NCI-H774 (cell line): ENCODE measurements around the gene PHETA1.
A peak's percentile ranks its signal among the peaks of the same experiment; 100 is the strongest.

Experiments used
- DNase-seq: peaks from one replicate; lab custom pipeline; 2025; lab: John Stamatoyannopoulos, UW

Gene PHETA1

DNA sequence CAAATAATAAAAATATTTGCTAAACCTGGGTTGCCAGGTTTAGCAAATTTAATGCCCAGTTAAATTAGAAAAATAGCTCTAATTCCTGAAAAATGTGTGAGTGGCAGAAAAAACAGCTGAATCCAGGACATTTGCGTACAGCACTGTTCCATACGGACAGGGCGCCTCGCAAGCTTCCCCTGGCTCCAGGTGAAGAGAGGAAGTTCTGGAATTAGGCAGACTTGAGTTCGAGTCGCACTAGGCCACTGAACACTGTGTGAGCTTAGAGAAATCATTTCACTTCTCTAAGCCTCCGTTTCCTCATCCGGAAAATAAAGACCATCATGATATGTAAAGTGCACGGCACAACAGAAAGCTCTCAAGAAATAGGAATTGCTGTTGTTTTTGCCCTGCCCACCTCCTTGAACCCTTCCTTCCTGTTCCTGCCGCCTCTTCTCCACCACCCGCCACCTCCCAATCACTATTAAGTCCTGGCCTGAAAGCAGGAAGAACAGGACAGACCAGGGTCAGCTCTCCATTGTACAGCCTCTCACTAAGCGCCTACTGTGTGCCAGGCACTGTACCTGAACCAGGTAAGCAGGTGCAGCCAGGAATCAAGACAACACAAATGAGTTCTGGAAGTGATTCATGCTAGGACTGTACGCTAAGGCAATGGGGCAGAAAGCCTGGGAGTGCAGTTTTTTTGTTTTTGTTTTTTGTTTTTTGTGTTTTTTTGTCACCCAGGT, 763 bp upstream of the PHETA1 start:
- DNase-seq, result peak; percentile 7

DNA sequence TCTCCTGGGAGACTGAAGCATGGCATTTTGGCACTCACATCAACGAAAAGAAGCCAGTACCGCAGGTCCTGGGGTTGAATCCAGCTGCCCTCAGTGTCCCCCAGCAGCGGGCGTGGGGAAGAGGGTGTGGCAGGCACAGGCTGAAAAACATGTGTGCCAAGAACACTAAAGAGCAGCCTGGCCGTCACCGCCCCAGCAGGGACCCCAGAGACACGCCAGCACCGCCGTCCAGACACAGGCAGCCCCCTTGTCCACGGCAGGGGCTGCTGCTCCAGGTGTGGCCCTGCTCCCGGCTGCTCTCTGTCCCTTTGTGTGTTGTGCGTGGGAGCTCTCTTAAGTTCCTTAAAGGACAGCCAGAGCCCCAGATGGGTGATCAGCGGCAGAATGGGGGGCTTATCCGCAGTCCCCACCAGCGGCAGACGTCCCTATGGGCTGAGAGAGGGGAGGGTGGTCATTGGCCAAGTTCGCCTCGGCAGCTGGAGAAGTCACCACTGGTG, 556 bp downstream of the PHETA1 start:
- DNase-seq, result no peak

DNA sequence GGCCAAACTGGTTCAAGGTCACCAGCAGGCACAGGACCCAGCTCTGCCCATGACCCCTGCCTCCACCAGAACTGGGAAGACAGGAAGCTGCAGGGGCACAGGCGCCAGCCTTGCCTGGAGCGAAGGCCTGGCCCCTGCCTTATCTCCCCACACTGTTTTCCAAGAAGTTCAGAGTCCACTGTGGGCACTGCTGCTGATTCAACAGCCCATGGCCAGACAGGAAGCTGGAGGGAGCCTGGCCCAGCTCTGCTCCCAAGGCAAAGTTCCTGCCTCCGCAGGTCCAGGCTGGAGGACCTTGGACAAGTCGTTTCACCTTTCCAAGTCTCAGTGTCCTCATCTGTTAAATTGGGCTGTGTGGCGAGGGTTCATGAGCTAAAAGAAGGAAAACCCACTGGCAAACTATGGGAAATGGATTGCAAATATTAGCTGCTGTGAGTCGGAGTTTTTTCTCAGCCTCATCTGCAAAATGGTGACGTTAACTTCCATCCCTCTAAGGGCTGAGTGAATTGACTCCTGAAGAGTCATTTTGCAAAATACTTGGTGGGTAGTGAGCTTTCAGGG, 1.2 kb downstream of the PHETA1 start:
- DNase-seq, result no peak

DNA sequence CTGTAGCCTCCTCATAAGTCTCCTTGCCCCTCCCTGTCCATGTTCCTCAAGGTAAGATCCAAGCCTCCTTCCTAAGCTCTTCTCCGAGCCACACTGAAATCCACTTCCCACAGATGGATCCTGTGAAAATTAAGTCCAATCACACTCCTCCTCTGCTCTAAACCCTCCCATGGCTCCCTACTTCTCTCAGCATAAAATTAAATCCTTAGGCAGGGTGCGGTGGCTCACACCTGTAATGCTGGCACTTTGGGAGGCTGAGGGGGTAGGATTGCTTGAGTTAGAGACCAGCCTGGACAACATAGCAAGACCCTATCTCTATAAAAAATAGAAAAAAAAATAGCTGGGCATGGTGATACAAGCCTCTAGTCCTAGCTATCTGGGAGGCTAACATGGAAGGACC, 2.3 kb downstream of the PHETA1 start:
- DNase-seq, result no peak

DNA sequence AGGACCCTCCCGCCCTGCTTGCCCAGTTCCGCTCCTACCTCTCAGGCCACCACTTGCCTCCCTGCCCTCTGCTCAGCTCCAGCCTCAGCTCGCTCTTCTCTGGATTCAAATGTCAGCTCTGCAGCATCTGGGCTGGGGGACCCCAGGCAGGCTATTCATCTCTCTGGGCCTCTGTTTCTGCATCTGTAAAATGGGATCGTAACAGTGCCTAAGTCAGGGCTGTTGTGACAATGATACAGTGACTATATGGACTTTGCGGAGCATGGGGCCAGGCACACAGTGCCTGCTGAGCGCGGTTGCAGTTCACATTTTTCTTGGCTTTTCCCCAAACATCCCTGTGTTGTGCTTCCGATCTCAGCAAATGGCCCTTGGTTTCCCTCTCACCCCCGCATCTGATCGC, 2.8 kb downstream of the PHETA1 start:
- DNase-seq, result no peak

DNA sequence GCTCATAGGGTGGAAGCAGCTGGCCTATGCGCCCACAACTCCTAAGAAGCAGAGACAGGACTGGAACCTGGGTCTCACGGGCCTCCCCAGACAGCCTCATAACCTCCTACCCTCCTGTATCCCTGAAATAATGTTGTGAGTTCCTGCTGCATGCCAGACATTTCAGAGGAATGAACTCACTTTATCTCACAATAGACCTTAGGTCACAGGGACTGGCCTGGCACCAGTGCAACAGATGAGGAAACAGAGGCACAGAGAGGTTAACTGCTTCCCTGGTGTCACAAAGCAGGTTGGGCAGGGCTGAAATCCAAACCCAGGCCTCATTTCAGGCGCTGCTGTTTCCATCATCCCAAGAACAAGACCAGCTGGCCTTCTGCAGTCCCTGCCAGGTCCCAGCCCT, 5.3 kb downstream of the PHETA1 start:
- no peak for DNase-seq

DNA sequence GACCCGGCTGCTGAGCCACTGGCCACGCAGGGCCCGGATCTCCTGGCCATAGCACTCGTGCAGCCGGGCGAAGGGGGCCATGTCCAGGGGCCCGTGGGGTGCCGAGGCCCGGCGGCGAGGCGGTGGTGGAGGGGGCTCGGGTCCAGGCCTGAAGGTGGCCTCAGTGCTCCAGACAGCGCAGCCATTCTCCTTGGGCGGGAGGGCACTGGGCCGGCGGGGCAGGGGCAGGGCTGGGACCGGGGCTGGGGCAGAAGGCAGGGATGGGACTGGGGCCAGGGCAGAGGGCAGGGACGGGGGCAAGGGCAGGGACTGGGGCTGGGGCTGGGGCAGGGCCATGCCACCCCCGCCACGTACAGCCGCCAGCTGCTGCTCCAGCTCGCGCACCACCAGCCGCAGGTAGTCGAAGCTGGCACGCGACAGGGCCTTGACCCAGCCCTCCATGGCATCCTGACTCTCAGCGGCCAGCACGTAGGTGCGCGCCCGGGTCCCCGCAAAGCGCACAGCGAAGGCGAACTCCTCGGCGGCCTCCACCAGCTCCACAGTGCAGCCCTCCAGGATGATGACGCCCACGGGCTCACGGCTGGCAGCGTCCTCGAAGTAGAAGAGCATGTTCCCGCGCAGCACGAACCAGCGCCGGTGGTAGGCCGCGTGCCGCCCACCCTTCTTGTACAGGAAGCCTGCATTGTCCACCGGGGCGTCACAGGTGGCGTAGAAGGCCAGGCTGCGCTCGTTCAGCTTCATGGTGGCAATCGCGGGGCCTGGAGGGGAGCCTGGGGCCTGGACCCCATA, 6.0 kb downstream of the PHETA1 start:
- DNase-seq, result no peak

DNA sequence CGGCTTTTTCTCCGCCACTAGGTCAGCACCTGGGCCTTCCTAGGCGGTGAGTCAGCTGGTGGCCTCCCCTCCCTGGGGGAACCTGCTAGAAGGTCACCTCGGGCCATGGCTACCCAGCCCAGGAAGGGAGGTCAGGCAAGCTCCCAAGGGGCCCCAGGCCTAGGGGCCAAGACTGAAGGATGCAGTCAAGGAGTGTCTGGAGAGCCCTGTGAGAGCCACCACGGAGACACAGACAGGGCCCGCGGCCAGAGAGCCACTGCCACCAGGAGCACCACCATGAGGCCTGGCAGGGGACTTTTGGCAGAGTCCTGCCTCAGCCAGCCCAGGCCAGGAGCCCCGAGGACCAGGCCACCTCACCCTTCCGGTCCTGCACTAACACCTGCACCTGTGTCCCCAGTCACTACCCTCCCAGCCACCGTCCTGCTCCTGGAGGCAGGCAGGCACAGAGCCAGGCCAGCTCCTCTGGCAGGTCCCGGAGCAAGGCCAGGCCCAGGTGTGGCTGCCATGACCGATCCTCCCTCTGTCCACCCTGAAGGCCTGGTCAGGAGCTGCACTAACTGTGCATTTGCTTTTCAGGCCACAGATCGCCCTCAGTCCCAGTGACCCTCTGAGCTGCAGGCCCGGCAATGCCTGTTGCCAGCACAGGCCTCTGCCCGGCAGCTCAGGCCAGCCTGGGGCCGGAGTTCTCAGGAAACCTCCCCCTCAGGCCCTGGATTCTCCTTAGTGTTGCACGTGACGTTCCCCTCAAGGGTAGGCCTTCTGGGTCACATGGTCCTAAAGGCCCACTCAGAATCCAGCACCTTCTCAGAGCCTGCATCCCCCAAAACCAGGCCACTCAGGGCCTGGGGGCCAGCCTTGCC, 6.9 kb downstream of the PHETA1 start:
- no peak for DNase-seq

DNA sequence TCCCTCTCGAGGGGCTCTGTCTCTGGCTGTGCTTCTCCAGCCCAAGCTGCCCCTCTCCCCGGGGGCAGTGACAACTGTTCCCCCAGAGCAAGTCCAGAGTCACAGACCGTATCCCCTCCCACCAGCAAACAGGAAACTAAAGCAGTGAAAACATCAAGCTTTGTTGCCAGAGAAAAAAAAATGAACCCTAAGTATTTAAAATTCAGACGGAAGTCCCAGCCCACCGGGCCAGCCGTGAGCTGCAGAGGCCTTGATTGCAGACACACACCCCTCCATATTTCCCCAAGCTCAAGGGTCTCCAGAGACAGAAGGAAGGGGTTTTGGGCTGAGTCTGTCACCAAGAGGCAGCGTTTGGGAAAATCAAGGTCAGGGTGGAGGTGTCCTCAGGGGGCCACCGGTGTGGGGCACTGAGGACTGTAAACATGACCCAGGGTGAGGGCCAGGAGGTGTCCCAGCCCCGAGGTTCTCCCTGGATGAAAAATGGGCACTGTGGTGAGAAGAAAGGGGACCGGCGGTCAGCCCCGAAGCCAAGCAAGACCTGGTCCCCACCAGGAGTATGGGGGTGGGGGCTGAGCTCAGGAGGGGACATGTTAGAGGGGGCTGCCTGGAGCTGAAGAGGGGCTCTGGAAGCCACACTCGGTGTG, 7.7 kb downstream of the PHETA1 start:
- DNase-seq, result no peak

DNA sequence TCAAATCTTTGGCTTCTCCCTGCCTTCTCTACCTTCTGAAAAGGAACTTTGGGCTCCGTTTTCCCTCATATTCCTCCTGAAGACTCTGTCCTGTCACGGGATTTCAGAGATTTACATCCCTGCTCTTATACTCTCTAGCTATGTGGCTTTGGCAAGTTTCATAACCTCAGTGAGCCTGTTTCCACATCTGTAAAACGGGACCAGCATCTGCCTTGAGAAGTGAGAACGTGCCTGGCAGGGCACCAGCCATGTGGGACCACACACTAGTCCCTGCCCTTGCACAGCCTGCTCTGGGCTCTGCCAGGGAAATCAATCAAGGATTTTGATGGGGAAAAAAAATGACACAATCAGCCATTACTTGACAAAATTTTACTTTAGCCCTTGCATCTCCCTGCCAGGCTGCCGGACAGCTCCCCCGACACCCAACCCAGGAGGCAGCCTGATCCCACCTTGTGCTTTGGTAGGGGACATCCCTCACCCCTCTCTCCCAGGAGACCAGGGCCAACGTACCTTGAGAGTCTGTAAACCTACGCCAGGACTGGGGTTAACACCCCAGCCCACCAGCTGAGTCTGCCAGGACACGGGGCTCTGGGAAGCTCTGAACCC, 8.5 kb downstream of the PHETA1 start:
- no peak for DNase-seq

DNA sequence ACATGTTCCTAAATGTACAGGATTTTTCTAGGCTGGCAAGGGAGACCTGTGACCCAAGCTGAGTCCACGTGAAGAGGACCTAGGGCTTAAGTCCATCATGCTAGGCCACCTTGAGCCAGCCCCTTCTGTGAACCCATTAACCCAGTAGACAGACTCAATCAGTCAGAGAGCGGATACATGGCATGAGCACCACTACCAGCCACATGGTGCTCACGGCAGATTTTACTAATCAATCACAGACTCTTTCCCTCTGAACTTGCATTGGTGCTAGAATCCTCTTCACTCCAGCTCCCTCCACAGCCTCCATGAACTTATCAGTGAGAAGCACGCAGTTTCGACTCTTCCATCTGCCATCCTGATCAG, 9.0 kb downstream of the PHETA1 start:
- DNase-seq, result no peak

DNA sequence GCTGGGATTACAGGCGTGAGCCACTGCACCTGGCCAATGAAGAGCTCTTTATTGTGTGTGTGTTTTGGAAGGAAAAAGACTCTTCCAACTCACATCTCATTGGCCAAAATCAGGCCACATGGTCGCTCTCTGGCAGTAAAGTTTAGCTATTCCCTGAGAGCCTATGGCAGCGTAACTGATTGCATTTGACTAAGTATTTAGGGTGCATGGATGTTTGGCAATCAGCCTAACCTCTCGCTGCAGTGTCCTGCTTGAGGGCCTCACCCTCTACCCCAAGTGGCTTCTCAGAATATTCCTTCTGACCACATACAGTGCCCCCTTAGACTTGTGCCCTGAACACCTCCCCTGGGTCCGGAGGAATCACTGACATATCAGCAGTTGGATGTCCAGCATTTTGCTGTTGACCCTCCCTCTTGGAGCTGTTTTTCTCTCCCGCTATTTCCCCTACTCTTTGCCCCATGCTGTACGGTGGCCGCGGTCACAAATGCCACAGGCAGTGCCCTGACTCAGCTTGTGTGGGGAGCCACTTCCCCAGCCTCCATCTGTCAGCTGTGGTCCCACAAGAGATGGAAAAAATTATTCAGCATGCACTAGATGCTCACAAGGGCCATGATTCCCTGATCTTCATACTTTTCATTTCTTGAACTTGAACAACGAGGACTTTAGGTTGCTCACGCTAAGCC, 9.5 kb downstream of the PHETA1 start:
- DNase-seq, result no peak

DNA sequence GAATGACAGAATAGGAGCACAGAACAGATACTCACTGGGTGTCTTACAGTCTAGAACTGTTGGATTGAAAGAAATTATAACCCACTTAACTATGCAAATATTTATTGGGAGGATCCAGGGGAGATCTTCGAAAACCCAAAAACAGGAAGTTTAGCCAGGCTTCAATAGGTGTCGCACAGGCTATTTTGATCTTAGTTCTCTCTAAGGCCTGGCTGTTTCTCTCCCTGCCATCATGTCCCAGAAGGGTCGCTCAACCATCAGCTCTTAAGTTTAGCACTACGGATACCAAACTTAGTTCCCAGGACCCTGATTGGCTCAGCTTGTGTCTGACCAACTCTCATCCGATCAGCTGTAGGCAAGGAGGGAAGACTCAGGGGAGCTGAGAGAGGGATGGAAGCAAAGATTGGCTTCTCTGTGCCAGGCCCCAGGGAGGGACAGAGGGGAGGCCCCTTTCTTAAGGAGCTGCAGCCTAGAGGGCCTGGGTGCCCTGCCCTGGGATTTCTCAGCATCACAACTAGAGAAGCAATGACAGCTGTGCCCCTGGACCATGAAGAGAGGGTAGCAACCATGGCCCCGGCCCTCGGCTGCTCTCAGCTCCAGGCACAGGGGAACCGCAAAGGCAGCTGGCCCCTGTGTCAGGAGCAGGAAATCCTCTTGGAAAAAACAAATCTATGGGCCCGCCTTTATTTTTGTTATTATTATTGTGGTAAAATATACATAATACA, 13.5 kb downstream of the PHETA1 start:
- no peak for DNase-seq

DNA sequence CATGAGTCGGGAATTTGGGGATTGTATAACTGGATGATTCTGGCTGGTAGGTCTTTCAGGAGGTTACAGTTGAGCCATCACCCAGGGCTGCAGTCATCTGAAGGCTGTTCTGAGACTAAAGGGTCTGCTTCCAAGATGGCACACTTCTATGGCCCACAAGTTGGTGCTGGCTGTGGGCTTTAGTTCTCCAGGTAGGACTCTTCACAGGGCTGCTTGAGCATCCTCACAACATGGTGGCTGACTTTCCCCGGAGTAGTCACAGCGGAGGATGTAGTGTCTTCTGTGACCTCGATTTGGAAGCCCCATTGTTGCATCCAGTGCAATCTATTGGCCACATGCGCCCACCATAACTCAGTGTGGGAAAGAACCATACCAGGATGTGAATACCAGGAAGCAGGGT, 14.4 kb downstream of the PHETA1 start:
- no peak for DNase-seq

DNA sequence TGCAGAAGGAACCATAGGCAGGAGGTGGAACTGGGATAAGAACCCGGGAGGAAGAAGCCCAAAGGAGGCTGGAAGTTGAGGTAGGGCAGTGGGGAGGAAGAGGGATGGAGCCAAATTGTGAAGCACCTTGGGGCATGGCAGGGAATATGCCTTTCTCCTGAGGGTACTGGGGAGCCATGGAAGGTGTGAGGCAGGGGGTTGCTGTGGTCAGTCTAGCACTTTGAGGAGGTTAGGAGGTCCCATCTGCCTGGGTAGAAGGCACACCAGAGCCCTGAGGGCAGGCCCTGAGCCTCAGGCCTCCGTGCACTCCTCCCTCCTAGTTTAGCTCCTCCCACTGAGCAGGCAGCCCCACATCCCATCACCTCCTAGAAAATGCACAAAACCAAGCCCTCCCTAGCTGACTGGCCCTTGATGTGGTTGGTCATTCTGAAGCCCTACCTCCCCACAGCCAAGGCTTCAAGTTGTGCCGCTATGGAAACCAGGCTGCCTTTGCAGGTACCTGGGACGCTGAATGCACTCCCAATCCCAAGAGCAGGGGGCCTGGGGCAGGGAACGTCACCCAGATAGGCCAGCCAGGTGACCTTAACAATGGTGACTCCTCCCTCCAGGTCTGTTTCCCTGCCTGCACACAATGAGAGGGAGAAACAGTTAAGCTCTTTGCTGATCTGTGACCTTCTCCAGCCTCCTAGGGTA, 15.1 kb downstream of the PHETA1 start:
- DNase-seq, result no peak

DNA sequence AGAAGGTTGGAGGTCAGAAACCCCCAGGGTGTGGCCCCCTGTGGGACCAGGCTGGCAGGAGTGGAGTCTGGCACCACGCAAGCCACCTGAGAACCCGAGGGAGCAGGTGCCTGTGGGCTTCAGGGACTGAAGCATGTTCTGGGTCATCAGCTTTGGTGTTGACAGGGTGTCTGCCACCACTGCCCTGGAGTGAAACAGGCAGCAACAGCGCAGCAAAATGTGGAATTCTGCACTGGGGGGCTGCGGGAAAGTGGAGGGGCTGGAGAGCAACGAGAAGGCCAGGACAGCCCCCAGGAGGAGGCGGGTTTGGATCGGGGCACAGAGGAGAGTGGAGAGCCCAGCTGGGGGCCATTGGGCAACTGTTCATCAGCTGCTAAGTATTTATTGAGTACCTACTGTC, 15.9 kb downstream of the PHETA1 start:
- no peak for DNase-seq

DNA sequence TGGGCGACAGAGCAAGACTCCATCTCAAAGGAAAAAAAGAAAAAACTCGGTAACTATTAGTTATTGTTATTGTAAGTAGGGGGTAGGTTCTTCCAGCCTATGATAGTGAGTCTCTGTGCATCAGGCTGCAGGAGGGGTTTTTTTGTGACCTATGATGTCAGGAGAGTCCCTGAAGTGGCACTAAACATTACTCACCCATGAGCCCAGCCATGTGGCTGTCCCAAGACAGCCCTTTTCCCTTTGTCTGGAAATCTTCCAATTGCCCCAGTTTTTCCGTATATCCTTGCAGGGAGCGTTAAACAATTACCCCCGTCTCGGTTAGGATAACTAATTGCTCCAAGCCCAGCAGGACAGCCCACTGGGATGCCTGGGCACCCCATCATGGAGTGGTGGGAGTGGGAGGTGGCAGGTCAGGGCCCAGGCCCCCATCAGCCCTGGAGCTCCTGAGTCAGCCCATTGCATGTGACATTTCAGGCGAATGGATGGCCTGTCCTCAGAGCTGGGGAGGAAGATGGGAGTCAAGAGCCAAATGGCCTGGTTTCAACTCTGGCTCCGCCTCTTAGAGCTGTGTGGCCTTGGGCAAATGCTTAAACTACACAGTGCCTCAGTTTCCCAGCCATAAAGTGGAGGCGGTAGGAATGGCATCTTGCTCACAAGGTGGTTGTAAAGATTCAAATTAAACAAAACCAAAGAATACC, 16.4 kb downstream of the PHETA1 start:
- DNase-seq, result no peak

DNA sequence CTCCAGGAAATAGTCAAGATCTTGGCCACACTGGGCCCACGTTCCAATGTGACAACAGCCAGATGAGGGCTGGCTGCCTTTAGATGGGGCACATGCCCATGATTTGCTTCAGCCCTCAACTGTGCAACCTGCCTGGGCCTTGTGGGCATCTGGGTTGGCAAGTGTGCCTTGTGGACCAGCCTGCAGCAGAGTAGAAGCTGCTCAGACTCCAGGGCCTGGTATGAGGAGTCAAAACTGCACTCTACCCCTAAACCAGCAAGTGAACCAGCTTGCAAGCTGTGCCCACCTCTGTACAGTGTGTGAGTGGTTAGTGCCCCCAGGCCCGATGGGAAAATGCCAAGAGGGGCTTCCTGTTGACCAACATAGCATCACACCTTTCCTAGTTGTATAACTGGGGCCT, 17.9 kb downstream of the PHETA1 start:
- DNase-seq, result no peak
